GM12878 (cell line): ENCODE measurements around the gene AKR1B1. TPM values are rescaled to one million over a fixed set of nuclear protein-coding genes. Genes with fewer than 3 reads are reported as not detected.
A peak's percentile ranks its signal among the peaks of the same experiment; 100 is the strongest.

ENCODE experiments used
- ATF7 ChIP-seq: fragments of 450-650 bp; IDR thresholded peaks from 2 replicates; pipeline ENCODE4 v1.6.1; 2016; ENCODE audit warnings: low read depth, mild to moderate bottlenecking
- CBX3 ChIP-seq: fragments of 200-600 bp; sonication (generic); IDR thresholded peaks from 2 replicates; pipeline ENCODE4 v1.6.1; 2016; ENCODE audit warnings: low read depth, borderline replicate concordance
- IKZF1 ChIP-seq: fragments of 450-650 bp; conservative IDR thresholded peaks from 2 replicates; pipeline ENCODE4 v1.6.1; 2017; ENCODE audit warnings: antibody characterized with exemption, mild to moderate bottlenecking
- NBN ChIP-seq: fragments of 450-650 bp; IDR thresholded peaks from 2 replicates; pipeline ENCODE4 v1.6.1; 2016
- NRF1 ChIP-seq: conservative IDR thresholded peaks from 2 replicates; pipeline ENCODE4 v1.6.1; 2011; ENCODE audit warnings: mild to moderate bottlenecking, low read depth, low read length, improper control_type of control experiment
- POU2F2 ChIP-seq: IDR thresholded peaks from 3 replicates; pipeline ENCODE4 v1.6.1; 2011; ENCODE audit warnings: low read depth, mild to moderate bottlenecking, low read length, borderline replicate concordance
- PRDM15 ChIP-seq: fragments of 450-650 bp; formaldehyde crosslinking; IDR thresholded peaks from 2 replicates; pipeline ENCODE4 v1.4.0; 2020; ENCODE audit warnings: mild to moderate bottlenecking, moderate library complexity
- RAD21 ChIP-seq: IDR thresholded peaks from 2 replicates; pipeline ENCODE4 v1.6.1; 2011; ENCODE audit warnings: mild to moderate bottlenecking, low read depth, low read length, moderate library complexity; ENCODE audit not compliant: insufficient read depth
- RAD51 ChIP-seq: fragments of 450-650 bp; IDR thresholded peaks from 2 replicates; pipeline ENCODE4 v1.6.1; 2016; ENCODE audit warnings: moderate library complexity, mild to moderate bottlenecking, inconsistent platforms
- RCOR1 ChIP-seq: conservative IDR thresholded peaks from 2 replicates; pipeline ENCODE4 v1.6.1; 2012; ENCODE audit warnings: low read depth, low read length, improper control_type of control experiment
- RFX5 ChIP-seq: IDR thresholded peaks from 2 replicates; pipeline ENCODE4 v1.6.1; 2011; ENCODE audit warnings: low read depth, low read length, improper control_type of control experiment
- RUNX3 ChIP-seq: IDR thresholded peaks from 2 replicates; pipeline ENCODE4 v1.6.1; 2012; ENCODE audit warnings: low read length, inconsistent platforms
- USF1 ChIP-seq: IDR thresholded peaks from 2 replicates; pipeline ENCODE4 v1.6.1; 2011; ENCODE audit warnings: borderline replicate concordance, low read depth, mild to moderate bottlenecking, moderate library complexity, mixed read lengths, low read length; ENCODE audit not compliant: insufficient read depth; ENCODE audit errors: extremely low read length
- YY1 ChIP-seq: IDR thresholded peaks from 2 replicates; pipeline ENCODE4 v1.6.1; 2011; ENCODE audit warnings: low read depth, mild to moderate bottlenecking, low read length
- ZBTB33 ChIP-seq: fragments of 450-650 bp; IDR thresholded peaks from 2 replicates; pipeline ENCODE4 v1.6.1; 2017; ENCODE audit warnings: mild to moderate bottlenecking
- polyA plus RNA-seq, 11 experiments: library from polyadenylated mRNA; depleted of rRNA in 4 of 11; unstranded in 6 of 11; stranded (reverse) in 5 of 11; fragments of >200 nt; fragmentation: Nextera tagmentation in 4 of 11; fragmentation: Illumina TruSeq in 1 of 11; extraction: Ambion mirVana in 4 of 11; extraction: Trizol in 1 of 11; gene quantifications; 1 replicate in 1 of 11; 2 replicates in 10 of 11; pipeline versions ENCODE4 v1.2.1 to v1.2.3, GENCODE V29; 2011 to 2016; ENCODE audit warnings: inconsistent platforms in 2 of 11, missing spikeins in 2 of 11, low read depth in 1 of 11
- total RNA-seq, 4 experiments: library from RNA; depleted of rRNA in 3 of 4; stranded (reverse); fragments of >200 nt in 3 of 4; fragmentation: Illumina TruSeq in 1 of 4; extraction: Trizol in 1 of 4; gene quantifications; 2 replicates each; pipeline versions ENCODE4 v1.2.1 to v1.2.3, GENCODE V29; 2013 to 2021

Gene AKR1B1
- total and polyA plus RNA-seq, 10 of the 15 experiments (the other 5 are each of a cell fraction or from before 2014, with no cell fraction given), result 40.4 to 252 (median 156) TPM

- no peak for TF ChIP-seq PRDM15
- TF ChIP-seq RAD51, result no peak
- TF ChIP-seq NBN, result peak; percentile 39; the same call in 1 of the 2 replicates
- 0 out of 2 replicates have a peak, but pooled peaks have one; percentile 12 for TF ChIP-seq YY1
- 0 out of 2 replicates have a peak, but pooled peaks have one; percentile 14 for TF ChIP-seq ATF7
- no peak for TF ChIP-seq USF1
- peak; percentile 62; the same call in 1 of the 2 replicates for TF ChIP-seq RFX5
- 0 out of 2 replicates have a peak, but pooled peaks have one; percentile 65 for TF ChIP-seq RCOR1
- 0 out of 2 replicates have a peak, but pooled peaks have one; percentile 18 for TF ChIP-seq NRF1
- no peak for TF ChIP-seq CBX3
- TF ChIP-seq ZBTB33, result no peak
- TF ChIP-seq POU2F2, result no peak; the same call in 2 of the 3 replicates
- TF ChIP-seq IKZF1, result 0 out of 2 replicates have a peak, but pooled peaks have one; percentile 30
- peak; percentile 95 for TF ChIP-seq RAD21
- TF ChIP-seq RUNX3, result peak; percentile 32; the same call in 1 of the 2 replicates
These were observed 26.4 kb downstream of the AKR1B1 start (continued) for GRCh38 chr7:134432296-134433152.
